GM21723 (cell line): Measurements from ENCODE around the gene CNOT4.

Source experiments
- ATAC-seq: cut with Tn5 transposase; IDR thresholded peaks from one replicate; pipeline ENCODE4 v1.9.1; 2021; ENCODE audit warnings: mild to moderate bottlenecking, moderate library complexity; ENCODE audit not compliant: unreplicated experiment

CNOT4 gene

GRCh38 chr7:135406918-135407317, 103.0 kb downstream of the CNOT4 start:
- ATAC-seq: no peak

GRCh38 chr7:135405969-135406368, 103.9 kb downstream of the CNOT4 start:
- ATAC-seq: no peak

GRCh38 chr7:135403302-135403701, 106.6 kb downstream of the CNOT4 start:
- ATAC-seq: no peak

GRCh38 chr7:135397689-135398088, 112.2 kb downstream of the CNOT4 start:
- no peak for ATAC-seq

GRCh38 chr7:135392701-135393100, 117.2 kb downstream of the CNOT4 start:
- ATAC-seq: no peak

DNA sequence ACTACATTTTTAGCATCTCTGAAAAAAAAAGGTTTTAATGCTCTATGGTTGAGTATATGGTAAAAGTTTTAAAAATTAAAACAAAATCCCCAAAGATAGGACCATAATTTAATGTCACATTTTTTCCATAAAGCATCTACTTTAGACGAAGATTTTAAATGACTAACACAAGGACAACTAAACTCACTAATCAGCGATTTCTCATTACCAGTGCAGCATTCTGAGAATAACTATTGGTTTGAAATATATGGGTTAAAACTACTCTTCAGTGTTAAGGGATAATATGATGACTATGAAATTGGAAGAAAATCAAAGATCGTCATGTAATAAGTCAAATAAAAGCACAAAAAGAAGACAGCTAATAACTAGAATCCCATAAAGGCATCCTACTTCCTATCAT, 118.4 kb downstream of the CNOT4 start:
- ATAC-seq: no peak

GRCh38 chr7:135390829-135391228, 119.1 kb downstream of the CNOT4 start:
- ATAC-seq: no peak

DNA sequence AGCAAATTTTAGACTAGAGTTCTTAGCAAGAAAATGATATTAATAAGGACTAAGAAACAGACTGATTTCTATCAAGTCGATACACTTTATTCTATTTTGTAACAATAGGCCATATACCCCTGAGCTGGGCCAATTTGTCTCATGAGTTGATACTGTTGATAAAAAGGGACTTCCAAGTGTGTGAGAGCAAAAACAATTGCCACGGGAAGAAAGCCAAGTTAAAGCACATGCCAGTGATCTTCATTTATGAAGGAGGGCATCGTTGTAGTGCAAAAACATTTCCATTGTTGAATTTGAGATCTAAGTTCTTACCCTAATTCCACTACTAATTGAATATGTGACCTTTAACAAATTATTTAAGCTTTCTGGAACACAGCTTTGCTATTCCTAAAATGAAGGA, 119.9 kb downstream of the CNOT4 start:
- no peak for ATAC-seq

- ATAC-seq: no peak
Measured at GRCh38 chr7:135388616-135389015, 121.3 kb downstream of the CNOT4 start.

GRCh38 chr7:135386776-135387175, 123.1 kb downstream of the CNOT4 start:
- ATAC-seq: no peak

- ATAC-seq: no peak
Measured at GRCh38 chr7:135386181-135386580, 123.7 kb downstream of the CNOT4 start.

DNA sequence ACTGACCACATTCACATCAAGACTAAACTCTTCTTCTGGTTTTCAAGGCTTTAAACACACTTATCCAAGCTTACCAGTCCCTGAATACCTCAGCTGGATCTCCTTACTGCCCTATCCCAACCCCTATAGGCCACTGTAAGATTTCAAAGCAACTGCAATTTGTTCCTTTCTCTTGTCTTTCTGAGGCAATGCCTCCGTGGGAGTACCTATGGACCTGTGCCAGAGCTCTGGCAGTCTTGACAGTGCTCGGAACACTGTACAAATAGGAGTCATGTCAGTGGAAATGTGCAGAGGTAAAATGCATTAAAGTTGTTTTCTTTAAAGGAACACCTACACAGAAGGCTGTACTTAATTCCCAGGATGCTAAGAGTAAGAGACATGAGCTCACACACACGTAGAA, 124.7 kb downstream of the CNOT4 start:
- ATAC-seq: no peak

- ATAC-seq: no peak
Measured at GRCh38 chr7:135383525-135384175, 126.3 kb downstream of the CNOT4 start.

DNA sequence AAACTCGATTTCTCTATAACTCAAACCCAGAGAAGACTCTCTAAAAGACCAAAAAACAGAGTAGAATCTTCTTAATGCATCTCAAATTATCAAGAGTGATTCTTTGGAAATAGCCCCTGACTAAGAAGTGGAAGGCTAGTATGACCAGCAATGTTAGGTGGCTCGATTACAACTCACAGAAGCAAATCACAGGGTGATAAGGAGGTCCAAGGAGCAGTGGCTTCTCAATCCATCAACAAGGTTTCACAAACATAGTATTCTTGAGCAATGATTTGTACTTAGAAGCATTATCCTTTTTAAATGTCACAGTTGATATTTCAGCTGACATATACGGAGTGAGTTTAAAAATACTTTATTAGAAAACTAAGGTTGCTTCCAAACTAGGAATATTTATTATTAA, 127.7 kb downstream of the CNOT4 start:
- ATAC-seq: no peak

- ATAC-seq: no peak
Measured at GRCh38 chr7:135381369-135381768, 128.5 kb downstream of the CNOT4 start.

GRCh38 chr7:135380351-135380750, 129.6 kb downstream of the CNOT4 start:
- no peak for ATAC-seq

DNA sequence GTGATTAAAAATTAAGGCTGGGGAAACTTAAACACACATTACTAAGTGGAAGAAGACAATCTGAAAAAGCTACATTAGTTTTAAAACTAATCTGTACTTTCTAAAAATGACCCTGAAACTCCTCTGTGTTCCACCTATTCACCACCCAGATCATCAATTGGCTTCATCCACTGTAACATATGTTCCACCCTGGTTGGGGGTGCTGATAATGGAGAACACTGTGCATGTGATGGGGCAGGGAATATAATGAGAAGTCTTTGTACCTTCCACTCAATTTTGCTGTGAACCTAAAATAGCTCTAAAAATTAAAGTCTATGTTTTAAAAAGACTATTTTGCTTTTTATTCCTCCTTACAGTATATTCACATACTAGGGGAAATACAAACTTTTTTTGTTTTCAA, 132.7 kb downstream of the CNOT4 start:
- ATAC-seq: no peak

- no peak for ATAC-seq
Measured at GRCh38 chr7:135375908-135376699, 133.8 kb downstream of the CNOT4 start.

DNA sequence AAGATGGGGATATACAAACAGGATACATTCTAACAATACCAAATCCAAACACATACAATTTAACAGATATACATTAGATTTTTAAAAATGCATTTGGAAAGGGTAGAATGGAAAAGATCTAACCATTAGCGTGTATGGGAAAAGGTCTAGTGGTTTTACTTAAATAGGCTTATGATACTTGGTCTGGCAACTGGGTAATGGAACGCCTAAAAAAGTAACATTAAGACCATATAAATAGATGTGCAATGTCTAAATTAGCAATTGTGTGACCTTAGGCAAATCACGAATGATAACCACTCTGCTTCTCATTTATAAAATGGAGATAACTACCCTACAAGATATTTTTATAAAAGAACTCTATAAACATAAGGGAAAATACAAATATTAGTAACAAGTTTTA, 135.2 kb downstream of the CNOT4 start:
- ATAC-seq: no peak

- ATAC-seq: no peak
Measured at GRCh38 chr7:135372222-135372621, 137.7 kb downstream of the CNOT4 start.

- ATAC-seq: no peak
Measured at GRCh38 chr7:135370656-135371055, 139.2 kb downstream of the CNOT4 start.

GRCh38 chr7:135369405-135369804, 140.5 kb downstream of the CNOT4 start:
- ATAC-seq: no peak
